ENCODE measurements around the gene TRIM44.

- TF ChIP-seq, protein P1, sequence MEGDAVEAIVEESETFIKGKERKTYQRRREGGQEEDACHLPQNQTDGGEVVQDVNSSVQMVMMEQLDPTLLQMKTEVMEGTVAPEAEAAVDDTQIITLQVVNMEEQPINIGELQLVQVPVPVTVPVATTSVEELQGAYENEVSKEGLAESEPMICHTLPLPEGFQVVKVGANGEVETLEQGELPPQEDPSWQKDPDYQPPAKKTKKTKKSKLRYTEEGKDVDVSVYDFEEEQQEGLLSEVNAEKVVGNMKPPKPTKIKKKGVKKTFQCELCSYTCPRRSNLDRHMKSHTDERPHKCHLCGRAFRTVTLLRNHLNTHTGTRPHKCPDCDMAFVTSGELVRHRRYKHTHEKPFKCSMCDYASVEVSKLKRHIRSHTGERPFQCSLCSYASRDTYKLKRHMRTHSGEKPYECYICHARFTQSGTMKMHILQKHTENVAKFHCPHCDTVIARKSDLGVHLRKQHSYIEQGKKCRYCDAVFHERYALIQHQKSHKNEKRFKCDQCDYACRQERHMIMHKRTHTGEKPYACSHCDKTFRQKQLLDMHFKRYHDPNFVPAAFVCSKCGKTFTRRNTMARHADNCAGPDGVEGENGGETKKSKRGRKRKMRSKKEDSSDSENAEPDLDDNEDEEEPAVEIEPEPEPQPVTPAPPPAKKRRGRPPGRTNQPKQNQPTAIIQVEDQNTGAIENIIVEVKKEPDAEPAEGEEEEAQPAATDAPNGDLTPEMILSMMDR (IDR thresholded peaks at IDR 0.05), result no peak
- no peak for TF ChIP-seq POLR2A (IDR thresholded peaks at IDR 0.05)
Observed at GRCh38 chr11:35792846-35793192, 130.2 kb downstream of the TRIM44 start.

Data from thyroid gland (tissue), 4 donors.